ENCODE measurements around the gene SLC25A21.

Gene SLC25A21

GRCh38 chr14:37047996-37048395 is 124.4 kb downstream of the SLC25A21 start:
- no peak for DNase-seq (ENCODE audit: low read depth in 1 of 2, low spot score in 1 of 2)

- no peak for DNase-seq (ENCODE audit: low read depth in 1 of 2, low spot score in 1 of 2)
Observed at GRCh38 chr14:37047226-37047625, 125.2 kb downstream of the SLC25A21 start.

- no peak for DNase-seq (ENCODE audit: low read depth in 1 of 2, low spot score in 1 of 2)
Observed at GRCh38 chr14:37046815-37047214, 125.6 kb downstream of the SLC25A21 start.

- no peak for DNase-seq (ENCODE audit: low read depth in 1 of 2, low spot score in 1 of 2)
Observed at GRCh38 chr14:37045340-37046061, 126.9 kb downstream of the SLC25A21 start.

GRCh38 chr14:37037636-37038387 is 134.6 kb downstream of the SLC25A21 start:
- DNase-seq (ENCODE audit: low read depth in 1 of 2, low spot score in 1 of 2): no peak

- DNase-seq (ENCODE audit: low read depth in 1 of 2, low spot score in 1 of 2): no peak
Observed at GRCh38 chr14:37036669-37037341, 135.6 kb downstream of the SLC25A21 start.

- DNase-seq (ENCODE audit: low read depth in 1 of 2, low spot score in 1 of 2): no peak
Observed at GRCh38 chr14:37035401-37035800, 137.0 kb downstream of the SLC25A21 start.

- DNase-seq (ENCODE audit: low read depth in 1 of 2, low spot score in 1 of 2): no peak
Observed at GRCh38 chr14:37034410-37035285, 137.8 kb downstream of the SLC25A21 start.

GRCh38 chr14:37032863-37033262 is 139.5 kb downstream of the SLC25A21 start:
- DNase-seq (ENCODE audit: low read depth in 1 of 2, low spot score in 1 of 2): no peak

- DNase-seq (ENCODE audit: low read depth in 1 of 2, low spot score in 1 of 2): no peak
Observed at GRCh38 chr14:37027188-37027824, 145.1 kb downstream of the SLC25A21 start.

- no peak for DNase-seq (ENCODE audit: low read depth in 1 of 2, low spot score in 1 of 2)
Observed at GRCh38 chr14:37023875-37024565, 148.4 kb downstream of the SLC25A21 start.

GRCh38 chr14:37021390-37021789 is 151.0 kb downstream of the SLC25A21 start:
- DNase-seq (ENCODE audit: low read depth in 1 of 2, low spot score in 1 of 2): no peak

GRCh38 chr14:37019488-37019887 is 152.9 kb downstream of the SLC25A21 start:
- DNase-seq (ENCODE audit: low read depth in 1 of 2, low spot score in 1 of 2): no peak

- DNase-seq (ENCODE audit: low read depth in 1 of 2, low spot score in 1 of 2): no peak
Observed at GRCh38 chr14:37018571-37019240, 153.7 kb downstream of the SLC25A21 start.

GRCh38 chr14:37013078-37013477 is 159.3 kb downstream of the SLC25A21 start:
- DNase-seq (ENCODE audit: low read depth in 1 of 2, low spot score in 1 of 2): no peak

GRCh38 chr14:36998686-36999085 is 173.7 kb downstream of the SLC25A21 start:
- DNase-seq (ENCODE audit: low read depth in 1 of 2, low spot score in 1 of 2): no peak

GRCh38 chr14:36997843-36998242 is 174.6 kb downstream of the SLC25A21 start:
- no peak for DNase-seq (ENCODE audit: low read depth in 1 of 2, low spot score in 1 of 2)

GRCh38 chr14:36996857-36997590 is 175.4 kb downstream of the SLC25A21 start:
- no peak for DNase-seq (ENCODE audit: low read depth in 1 of 2, low spot score in 1 of 2)

Data from activated CD4-positive, alpha-beta T cell treated with anti-CD3 and anti-CD28 coated beads, Interleukin-2, amount 50 U/mL, for 24 hours (primary cell).